Heart left ventricle (tissue), 16 donors: Measurements from ENCODE around the gene LGALS14. TPM values are rescaled to one million over a fixed set of nuclear protein-coding genes. Genes with fewer than 3 reads are reported as not detected.

Experiments used
- ATAC-seq, 4 donors: fragments of 200-7000 bp; cut with Tn5 transposase; one replicate each; pipeline ENCODE4 v1.9.1; 2020 to 2022; ENCODE audit warnings: moderate library complexity in 4 of 4, mild to moderate bottlenecking in 3 of 4, moderate number of reproducible peaks in 1 of 4
- DNase-seq, 5 donors: peaks; one replicate each; pipeline ENCODE4 v3.0.0-alpha.2; 2020
- H3K27ac ChIP-seq, 12 donors: fragments of 200-600 bp; sonication (generic) in 4 of 12; one replicate each; pipeline versions ENCODE4 v1.5.0 to v1.8.0; 2016 to 2022; ENCODE audit warnings: mild to moderate bottlenecking in 2 of 12
- H3K27me3 ChIP-seq, 9 donors: fragments of 200-600 bp; sonication (generic) in 2 of 9; one replicate each; pipeline versions ENCODE4 v1.5.1 to v1.8.0; 2016 to 2022; ENCODE audit warnings: mild to moderate bottlenecking in 3 of 9
- H3K36me3 ChIP-seq, 9 donors: fragments of 200-600 bp; sonication (generic) in 2 of 9; one replicate each; pipeline versions ENCODE4 v1.5.0 to v1.8.0; 2018 to 2022; ENCODE audit warnings: mild to moderate bottlenecking in 2 of 9
- H3K4me1 ChIP-seq, 12 donors: fragments of 200-600 bp; sonication (generic) in 4 of 12; one replicate each; pipeline versions ENCODE4 v1.5.0 to v1.8.0; 2016 to 2022; ENCODE audit warnings: mild to moderate bottlenecking in 3 of 12
- H3K4me3 ChIP-seq, 12 donors: fragments of 200-600 bp; sonication (generic) in 4 of 12; one replicate each; pipeline versions ENCODE4 v1.5.0 to v1.8.0; 2017 to 2022; ENCODE audit warnings: mild to moderate bottlenecking in 9 of 12, moderate library complexity in 4 of 12
- H3K9me3 ChIP-seq, 12 donors: fragments of 200-600 bp; sonication (generic) in 4 of 12; one replicate each; pipeline versions ENCODE4 v1.5.0 to v1.8.0; 2016 to 2022; ENCODE audit warnings: mild to moderate bottlenecking in 1 of 12
- CTCF ChIP-seq, 12 donors: fragments of 200-600 bp; sonication (generic) in 4 of 12; IDR thresholded peaks; one replicate each; pipeline versions ENCODE4 v1.5.0 to v1.8.0; 2018 to 2022; ENCODE audit warnings: antibody characterized with exemption in 12 of 12, mild to moderate bottlenecking in 5 of 12
- POLR2A ChIP-seq, 2 donors: fragments of 450-650 bp; IDR thresholded peaks; one replicate each; pipeline ENCODE4 v1.6.1; 2017; ENCODE audit warnings: antibody characterized with exemption in 2 of 2, mild to moderate bottlenecking in 2 of 2, moderate library complexity in 2 of 2
- WGBS, 4 donors: extraction: QIAGEN DNeasy Blood & Tissue Kit in 2 of 4; methylation state at CpG; one replicate each; pipeline versions ENCODE4 v1.1.5 to v1.1.7; 2013 to 2018; 5-methylcytosine and 5-hydroxymethylcytosine counted together
- intact Hi-C, 10 donors: fragments of 100-400 bp; cut with DNase I; formaldehyde crosslinking; loops; one replicate each; pipeline versions ENCODE4 v1.11.1 to v1.14.2; 2022
- polyA plus RNA-seq, 2 donors: library from polyadenylated mRNA; stranded (reverse); fragments of 200-250 nt; gene quantifications; one replicate each; pipeline ENCODE4 v1.2.3, GENCODE V29; 2013
- total RNA-seq, 9 donors: library from RNA; depleted of rRNA in 2 of 9; stranded (reverse); fragments of >200 nt in 2 of 9; fragmentation: NEBNext Ultra II Directional in 3 of 9; extraction: Animal tissue kit (Norgen Biotek cat#: 25700) in 3 of 9; gene quantifications; one replicate each; pipeline versions ENCODE4 v1.1.0 to v1.2.4, GENCODE V29; 2016 to 2023
- donor health status: ischemic (EF 13 %, LVEDD 7.1; RV severe dilation, severe dysfunction).
- donor health status: healthy with polysubstance abuse.
- donor health status: DM: no; HTN: yes; CAD: no.
- donor health status: DM: no; HTN: no; CAD: no.
- donor health status: ischemic (EF 25% LVEDD 6.9; RV normal size, moderate dysfunction).
- donor health status: ischemic (EF 25% LVEDD 5.7; RV mildly dilated, moderate dysfunction).
- donor health status: healthy.
- donor health status: DM: yes; HTN: yes; CAD: no.
- donor health status: ischemic (EF 35%, LVEDD 5.7; RV mildly dilated, moderate dysfunction).
- donor health status: nonischemic (EF 11% LVEDD 7.7; RV severe dilation, severe dysfunction).
- donor health status: DM: yes; HTN: yes; CAD: no.
- donor health status: PGD.
- donor health status: ischemic (EF 29% LVEDD 5.4; RV normal size, mild dysfunction).
- donor health status: nonischemic (EF 23%, LVEDD 6.1; RV moderate dilation, normal function).

Gene LGALS14
- total and polyA plus RNA-seq, 11 donors, result not detected

- H3K4me1 ChIP-seq, result no peaks in the 10 kb centered on the region
- H3K9me3 ChIP-seq, result no peaks in the 10 kb centered on the region
- no peak for TF ChIP-seq CTCF (IDR thresholded peaks at IDR 0.05)
- TF ChIP-seq POLR2A (IDR thresholded peaks at IDR 0.05), result no peak
- intact Hi-C loops, result no loop called here
- H3K36me3 ChIP-seq, result no peaks in the 10 kb centered on the region
- no peak for ATAC-seq
- H3K4me3 ChIP-seq, result no peak overlapping the region
- H3K27me3 ChIP-seq, result peaks cover 0 to 18% (median 0%) of the 10 kb centered on the region in 9 donors
- no peak overlapping the region for H3K27ac ChIP-seq
- DNase-seq, result no peak
Observed at GRCh38 chr19:39752795-39753194, 48.5 kb downstream of the LGALS14 start.

- Histone ChIP-seq H3K4me1 (no peaks in the 10 kb centered on the region), H3K4me3 (no peak overlapping the region), H3K27me3 (peaks cover 0 to 29% (median 2%) of the 10 kb centered on the region in 9 donors), H3K27ac (no peak overlapping the region), H3K36me3 (no peaks in the 10 kb centered on the region), H3K9me3 (no peaks in the 10 kb centered on the region)
- ATAC-seq, result no peak
- TF ChIP-seq POLR2A (IDR thresholded peaks at IDR 0.05) (no peak), CTCF (IDR thresholded peaks at IDR 0.05) (no peak)
- WGBS, 4 donors, result 67 to 77% (median 67%) methylated on average over 2 of the region's 2 CpGs
- intact Hi-C loops, result no loop called here
- DNase-seq, result no peak
Observed at GRCh38 chr19:39754544-39754943, 50.3 kb downstream of the LGALS14 start.

GRCh38 chr19:39754971-39755370 lies 50.7 kb downstream of the LGALS14 start:
- no peak for DNase-seq
- intact Hi-C loops, result no loop called here
- 48 to 52% (median 50%) methylated on average over 3 of the region's 3 CpGs for WGBS, 4 donors
- no peaks in the 10 kb centered on the region for H3K9me3 ChIP-seq
- ATAC-seq, result no peak
- H3K4me3 ChIP-seq, result no peak overlapping the region
- H3K4me1 ChIP-seq, result no peaks in the 10 kb centered on the region
- no peaks in the 10 kb centered on the region for H3K36me3 ChIP-seq
- H3K27me3 ChIP-seq, result peaks cover 0 to 27% (median 2%) of the 10 kb centered on the region in 9 donors
- no peak overlapping the region for H3K27ac ChIP-seq
- TF ChIP-seq CTCF (IDR thresholded peaks at IDR 0.05), result no peak
- no peak for TF ChIP-seq POLR2A (IDR thresholded peaks at IDR 0.05)

Other genes with a start within 250 kb of the LGALS14 start
- gene TIMM50, start 223.6 kb upstream of the LGALS14 start, total RNA-seq, result 10 to 100 TPM; 66.0 to 91.3 (median 77.3) TPM
- 100 to 1,000 TPM; 103 to 106 TPM for gene TIMM50, start 223.6 kb upstream of the LGALS14 start, polyA plus RNA-seq
- not detected for gene DLL3, start 205.5 kb upstream of the LGALS14 start, total RNA-seq
- not detected for gene DLL3, start 205.5 kb upstream of the LGALS14 start, polyA plus RNA-seq
- gene SELENOV, start 189.3 kb upstream of the LGALS14 start, total RNA-seq, result not detected
- gene SELENOV, start 189.3 kb upstream of the LGALS14 start, polyA plus RNA-seq, result not detected
- gene EID2B, start 171.6 kb upstream of the LGALS14 start, total RNA-seq, result 1 to 10 TPM; 1.1 to 5.1 (median 2.9) TPM
- 1 to 10 TPM; 1.4 to 2.2 TPM for gene EID2B, start 171.6 kb upstream of the LGALS14 start, polyA plus RNA-seq
- 10 to 100 TPM in 7 of 9 donors, 1 to 10 TPM in 2; 7.1 to 14.6 (median 12.6) TPM for gene EID2, start 164.3 kb upstream of the LGALS14 start, total RNA-seq
- gene EID2, start 164.3 kb upstream of the LGALS14 start, polyA plus RNA-seq, result 10 to 100 TPM; 12.9 to 16.5 TPM
- not detected for gene LGALS13, start 102.0 kb upstream of the LGALS14 start, total RNA-seq
- gene LGALS13, start 102.0 kb upstream of the LGALS14 start, polyA plus RNA-seq, result not detected
- not detected for gene LGALS16, start 48.6 kb upstream of the LGALS14 start, total RNA-seq
- not detected for gene LGALS16, start 48.6 kb upstream of the LGALS14 start, polyA plus RNA-seq
- gene CLC, start 33.5 kb downstream of the LGALS14 start, total RNA-seq, result 1 to 10 TPM in 2 of 9 donors, not detected in 7; 1.2 to 8.2 TPM
- under 1 TPM in 1 of 2 donors, not detected in 1; 0.15 TPM for gene CLC, start 33.5 kb downstream of the LGALS14 start, polyA plus RNA-seq
- not detected for gene LEUTX, start 74.4 kb downstream of the LGALS14 start, total RNA-seq
- gene LEUTX, start 74.4 kb downstream of the LGALS14 start, polyA plus RNA-seq, result not detected
- gene DYRK1B, start 129.7 kb downstream of the LGALS14 start, total RNA-seq, result 10 to 100 TPM; 12.8 to 49.1 (median 28.7) TPM
- gene DYRK1B, start 129.7 kb downstream of the LGALS14 start, polyA plus RNA-seq, result 10 to 100 TPM; 13.8 to 19.7 TPM
- 10 to 100 TPM; 44.3 to 94.3 (median 70.5) TPM for gene FBL, start 141.9 kb downstream of the LGALS14 start, total RNA-seq
- gene FBL, start 141.9 kb downstream of the LGALS14 start, polyA plus RNA-seq, result 100 to 1,000 TPM in 1 of 2 donors, 10 to 100 TPM in 1; 72.5 to 169 TPM
- gene FCGBP, start 230.2 kb downstream of the LGALS14 start, total RNA-seq, result 10 to 100 TPM in 3 of 9 donors, 1 to 10 TPM in 5, under 1 TPM in 1; 0.85 to 44.4 (median 6.3) TPM
- 1 to 10 TPM in 1 of 2 donors, under 1 TPM in 1; 0.76 to 1.2 TPM for gene FCGBP, start 230.2 kb downstream of the LGALS14 start, polyA plus RNA-seq